GM23338 (cell line): ENCODE results near the gene CLDN7. TPM values are rescaled to one million over a fixed set of nuclear protein-coding genes. Genes with fewer than 3 reads are reported as not detected.

Source experiments
- ATAC-seq: fragments of 200-7000 bp; cut with Tn5 transposase; 3 replicates; pipeline ENCODE4 v1.9.1; 2020
- DNase-seq: peaks from one replicate; pipeline ENCODE4 v3.0.0-alpha.2; 2015; ENCODE audit warnings: low spot score
- H2AFZ ChIP-seq: fragments of 200-600 bp; sonication (generic); 2 replicates; pipeline ENCODE4 v1.8.0; 2016; ENCODE audit warnings: antibody characterized with exemption, mild to moderate bottlenecking, moderate library complexity
- H3F3A ChIP-seq: fragments of 200-600 bp; sonication (generic); replicated peaks from 2 replicates; pipeline ENCODE4 v1.8.0; 2017; ENCODE audit warnings: antibody characterized with exemption, mixed run types, low read depth
- H3K27ac ChIP-seq: fragments of 200-600 bp; sonication (generic); 2 replicates; pipeline ENCODE4 v1.6.1; 2016; ENCODE audit warnings: low read depth
- H3K27me3 ChIP-seq: fragments of 200-600 bp; sonication (generic); 2 replicates; pipeline ENCODE4 v1.8.0; 2016; ENCODE audit warnings: mild to moderate bottlenecking, mixed run types, moderate library complexity; ENCODE audit not compliant: insufficient read depth
- H3K36me3 ChIP-seq: fragments of 200-600 bp; sonication (generic); 2 replicates; pipeline ENCODE4 v1.8.0; 2016; ENCODE audit warnings: mild to moderate bottlenecking; ENCODE audit not compliant: insufficient read depth
- H3K4me1 ChIP-seq: fragments of 200-600 bp; sonication (generic); 2 replicates; pipeline ENCODE4 v1.8.0; 2016; ENCODE audit warnings: mild to moderate bottlenecking, moderate library complexity; ENCODE audit not compliant: insufficient read depth
- H3K4me2 ChIP-seq: fragments of 200-600 bp; sonication (generic); 2 replicates; pipeline ENCODE4 v1.7.1; 2017; ENCODE audit warnings: mixed run types
- H3K4me3 ChIP-seq: fragments of 200-600 bp; sonication (generic); 2 replicates; pipeline ENCODE4 v1.6.1; 2016; ENCODE audit warnings: mixed run types
- H3K79me2 ChIP-seq: fragments of 200-600 bp; sonication (generic); replicated peaks from 2 replicates; pipeline ENCODE4 v1.8.0; 2017; ENCODE audit warnings: mild to moderate bottlenecking; ENCODE audit not compliant: insufficient read depth
- H3K9me2 ChIP-seq: fragments of 200-600 bp; sonication (generic); 2 replicates; pipeline ENCODE4 v1.8.0; 2017; ENCODE audit not compliant: insufficient read depth
- H4K20me1 ChIP-seq: fragments of 200-600 bp; sonication (generic); replicated peaks from 2 replicates; pipeline ENCODE4 v1.8.0; 2017; ENCODE audit warnings: mild to moderate bottlenecking; ENCODE audit not compliant: insufficient read depth
- H3K27ac Mint-ChIP-seq: 2 replicates; pipeline ENCODE4 v1.8.0; 2020; ENCODE audit warnings: inconsistent platforms, mild to moderate bottlenecking, moderate library complexity, mixed read lengths
- H3K27me3 Mint-ChIP-seq: 3 replicates; pipeline ENCODE4 v1.8.0; 2022; ENCODE audit warnings: low read depth, mild to moderate bottlenecking, moderate library complexity, mixed read lengths, inconsistent platforms; ENCODE audit not compliant: insufficient read depth, poor library complexity
- H3K36me3 Mint-ChIP-seq: 3 replicates; pipeline ENCODE4 v1.8.0; 2021; ENCODE audit warnings: low read depth, mild to moderate bottlenecking, inconsistent platforms, moderate library complexity, mixed read lengths
- H3K4me1 Mint-ChIP-seq: 3 replicates; pipeline ENCODE4 v1.8.0; 2020; ENCODE audit warnings: mild to moderate bottlenecking, inconsistent platforms, mixed read lengths
- H3K4me3 Mint-ChIP-seq: 3 replicates; pipeline ENCODE4 v1.8.0; 2021; ENCODE audit warnings: moderate library complexity, mild to moderate bottlenecking, inconsistent platforms, mixed read lengths
- H3K9me3 Mint-ChIP-seq: 3 replicates; pipeline ENCODE4 v1.8.0; 2020; ENCODE audit warnings: moderate library complexity, mild to moderate bottlenecking, inconsistent platforms, mixed read lengths
- CREB1 ChIP-seq: fragments of 250-450 bp; sonication (Bioruptor Pico); IDR thresholded peaks from 2 replicates; pipeline ENCODE4 v1.5.0; 2020; ENCODE audit warnings: low read depth, mild to moderate bottlenecking, moderate library complexity
- EZH2 ChIP-seq: fragments of 200-600 bp; sonication (generic); IDR thresholded peaks from one replicate; pipeline ENCODE4 v1.8.0; 2017; ENCODE audit warnings: antibody characterized with exemption, mild to moderate bottlenecking, low read depth; ENCODE audit not compliant: unreplicated experiment
- EZH2phosphoT487 ChIP-seq: fragments of 200-600 bp; sonication (generic); IDR thresholded peaks from one replicate; pipeline ENCODE4 v1.8.1; 2018; ENCODE audit warnings: antibody characterized with exemption; ENCODE audit not compliant: unreplicated experiment
- JUNB ChIP-seq: IDR thresholded peaks from one replicate; pipeline ENCODE4 v1.6.1; 2016; ENCODE audit warnings: antibody characterized with exemption; ENCODE audit not compliant: unreplicated experiment
- NANOG ChIP-seq: IDR thresholded peaks from 2 replicates; pipeline ENCODE4 v1.6.1; 2016; ENCODE audit warnings: antibody characterized with exemption, borderline replicate concordance
- POLR2AphosphoS5 ChIP-seq: IDR thresholded peaks from 2 replicates; pipeline ENCODE4 v1.6.1; 2016; ENCODE audit warnings: antibody characterized with exemption, low read depth
- STAT1 ChIP-seq: IDR thresholded peaks from one replicate; pipeline ENCODE4 v1.6.1; 2016; ENCODE audit warnings: antibody characterized with exemption; ENCODE audit not compliant: unreplicated experiment
- ZNF114 ChIP-seq: fragments of 250-450 bp; sonication (Bioruptor Pico); IDR thresholded peaks from 2 replicates; pipeline ENCODE4 v1.5.0; 2020; ENCODE audit warnings: mild to moderate bottlenecking, moderate library complexity
- ZNF331 ChIP-seq: fragments of 250-450 bp; sonication (Bioruptor Pico); IDR thresholded peaks from 2 replicates; pipeline ENCODE4 v1.5.0; 2020; ENCODE audit warnings: low read depth, mild to moderate bottlenecking, moderate library complexity
- polyA plus RNA-seq: library from polyadenylated mRNA; unstranded; fragments of >200 nt; fragmentation: Nextera tagmentation; extraction: Ambion mirVana; gene quantifications from 2 replicates; pipeline ENCODE4 v1.2.1, GENCODE V29; 2016
- total RNA-seq: library from RNA; depleted of rRNA; stranded (reverse); fragments of >200 nt; shearing (Covaris generic); gene quantifications from 2 replicates; pipeline ENCODE4 v1.2.3, GENCODE V29; 2014
- TF ChIP-seq, protein P1 (sequence below), 2 experiments: fragments of 200-600 bp in 1 of 2; sonication (generic) in 1 of 2; conservative IDR thresholded peaks; 2 replicates each; pipeline versions ENCODE4 v1.5.1 to v1.6.1; 2016 to 2017; ENCODE audit warnings: antibody characterized with exemption in 2 of 2, low read depth in 2 of 2, mild to moderate bottlenecking in 2 of 2, moderate library complexity in 1 of 2
- TF ChIP-seq, protein P2 (sequence below): IDR thresholded peaks from 2 replicates; pipeline ENCODE4 v1.6.1; 2016; ENCODE audit warnings: antibody characterized with exemption
- TF ChIP-seq, protein P3 (sequence below): fragments of 250-450 bp; sonication (Bioruptor Pico); IDR thresholded peaks from 2 replicates; pipeline ENCODE4 v1.5.0; 2020; ENCODE audit warnings: mild to moderate bottlenecking, moderate library complexity
- TF ChIP-seq, protein P4 (sequence below): IDR thresholded peaks from one replicate; pipeline ENCODE4 v1.6.1; 2018; ENCODE audit warnings: antibody characterized with exemption; ENCODE audit not compliant: unreplicated experiment

CLDN7 gene
- total and polyA plus RNA-seq, 2 experiments from 2014 or later = 50.7 to 111 TPM

DNA sequence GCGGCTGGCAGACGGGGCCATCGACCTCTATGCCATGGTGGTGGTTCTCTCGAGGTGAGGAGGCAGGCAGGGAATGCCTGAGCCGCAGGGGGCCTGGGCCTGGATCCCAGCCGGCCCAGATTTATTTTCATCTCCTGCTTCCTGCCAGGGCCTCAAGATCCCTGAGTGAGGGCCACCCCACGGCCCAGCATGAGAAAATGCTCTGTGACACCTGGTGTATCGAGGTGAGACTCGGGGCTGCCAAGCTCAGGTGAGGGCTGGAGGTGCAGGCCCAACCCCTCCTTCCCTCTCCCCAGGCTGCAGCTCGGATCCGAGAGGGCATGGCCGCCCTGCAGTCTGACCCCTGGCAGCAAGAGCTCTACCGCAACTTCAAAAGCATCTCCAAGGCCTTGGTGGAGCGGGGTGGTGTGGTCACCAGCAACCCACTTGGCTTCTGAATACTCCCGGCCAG is 37.6 kb downstream of the CLDN7 start (continued):
- TF ChIP-seq, protein P1, sequence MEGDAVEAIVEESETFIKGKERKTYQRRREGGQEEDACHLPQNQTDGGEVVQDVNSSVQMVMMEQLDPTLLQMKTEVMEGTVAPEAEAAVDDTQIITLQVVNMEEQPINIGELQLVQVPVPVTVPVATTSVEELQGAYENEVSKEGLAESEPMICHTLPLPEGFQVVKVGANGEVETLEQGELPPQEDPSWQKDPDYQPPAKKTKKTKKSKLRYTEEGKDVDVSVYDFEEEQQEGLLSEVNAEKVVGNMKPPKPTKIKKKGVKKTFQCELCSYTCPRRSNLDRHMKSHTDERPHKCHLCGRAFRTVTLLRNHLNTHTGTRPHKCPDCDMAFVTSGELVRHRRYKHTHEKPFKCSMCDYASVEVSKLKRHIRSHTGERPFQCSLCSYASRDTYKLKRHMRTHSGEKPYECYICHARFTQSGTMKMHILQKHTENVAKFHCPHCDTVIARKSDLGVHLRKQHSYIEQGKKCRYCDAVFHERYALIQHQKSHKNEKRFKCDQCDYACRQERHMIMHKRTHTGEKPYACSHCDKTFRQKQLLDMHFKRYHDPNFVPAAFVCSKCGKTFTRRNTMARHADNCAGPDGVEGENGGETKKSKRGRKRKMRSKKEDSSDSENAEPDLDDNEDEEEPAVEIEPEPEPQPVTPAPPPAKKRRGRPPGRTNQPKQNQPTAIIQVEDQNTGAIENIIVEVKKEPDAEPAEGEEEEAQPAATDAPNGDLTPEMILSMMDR (conservative IDR thresholded peaks at IDR 0.05; ENCODE audit: low read depth in 2 of 2) = no peak

GRCh38 chr17:7224110-7224509 is 38.2 kb downstream of the CLDN7 start:
- Histone ChIP-seq H2AFZ (no peak overlapping the region), H3K27ac (no peak overlapping the region), H3K27me3 (no peaks in the 10 kb centered on the region), H3K9me2 (no peaks in the 10 kb centered on the region), H3K4me1 (peaks cover 12% of the 10 kb centered on the region), H3K4me3 (no peak overlapping the region), H4K20me1 (peaks cover 37% of the 10 kb centered on the region), H3K79me2 (no peaks in the 10 kb centered on the region; the same call in 1 of the 2 replicates), H3F3A (peaks cover 17% of the 10 kb centered on the region), H3K4me2 (no peak overlapping the region), H3K36me3 (peaks cover 11% of the 10 kb centered on the region; the same call in 1 of the 2 replicates)
- Mint-ChIP-seq H3K27ac (peak overlapping the region; percentile 17; the same call in 1 of the 2 replicates), H3K4me1 (peaks cover 20% of the 10 kb centered on the region), H3K4me3 (no peak overlapping the region; the same call in 2 of the 3 replicates), H3K27me3 (peaks cover 45% of the 10 kb centered on the region), H3K9me3 (no peaks in the 10 kb centered on the region; the same call in 2 of the 3 replicates), H3K36me3 (peaks cover 79% of the 10 kb centered on the region)
- DNase-seq (no peak), ATAC-seq (no peak)
- TF ChIP-seq ZNF331 (CRISPR knock-in tag) (no peak), EZH2 (no peak), STAT1 (no peak), JUNB (no peak), POLR2AphosphoS5 (no peak), NANOG (no peak), EZH2phosphoT487 (no peak), CREB1 (CRISPR knock-in tag) (no peak), ZNF114 (no peak)
- TF ChIP-seq, protein P2, sequence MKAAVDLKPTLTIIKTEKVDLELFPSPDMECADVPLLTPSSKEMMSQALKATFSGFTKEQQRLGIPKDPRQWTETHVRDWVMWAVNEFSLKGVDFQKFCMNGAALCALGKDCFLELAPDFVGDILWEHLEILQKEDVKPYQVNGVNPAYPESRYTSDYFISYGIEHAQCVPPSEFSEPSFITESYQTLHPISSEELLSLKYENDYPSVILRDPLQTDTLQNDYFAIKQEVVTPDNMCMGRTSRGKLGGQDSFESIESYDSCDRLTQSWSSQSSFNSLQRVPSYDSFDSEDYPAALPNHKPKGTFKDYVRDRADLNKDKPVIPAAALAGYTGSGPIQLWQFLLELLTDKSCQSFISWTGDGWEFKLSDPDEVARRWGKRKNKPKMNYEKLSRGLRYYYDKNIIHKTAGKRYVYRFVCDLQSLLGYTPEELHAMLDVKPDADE = no peak
- TF ChIP-seq, protein P3, sequence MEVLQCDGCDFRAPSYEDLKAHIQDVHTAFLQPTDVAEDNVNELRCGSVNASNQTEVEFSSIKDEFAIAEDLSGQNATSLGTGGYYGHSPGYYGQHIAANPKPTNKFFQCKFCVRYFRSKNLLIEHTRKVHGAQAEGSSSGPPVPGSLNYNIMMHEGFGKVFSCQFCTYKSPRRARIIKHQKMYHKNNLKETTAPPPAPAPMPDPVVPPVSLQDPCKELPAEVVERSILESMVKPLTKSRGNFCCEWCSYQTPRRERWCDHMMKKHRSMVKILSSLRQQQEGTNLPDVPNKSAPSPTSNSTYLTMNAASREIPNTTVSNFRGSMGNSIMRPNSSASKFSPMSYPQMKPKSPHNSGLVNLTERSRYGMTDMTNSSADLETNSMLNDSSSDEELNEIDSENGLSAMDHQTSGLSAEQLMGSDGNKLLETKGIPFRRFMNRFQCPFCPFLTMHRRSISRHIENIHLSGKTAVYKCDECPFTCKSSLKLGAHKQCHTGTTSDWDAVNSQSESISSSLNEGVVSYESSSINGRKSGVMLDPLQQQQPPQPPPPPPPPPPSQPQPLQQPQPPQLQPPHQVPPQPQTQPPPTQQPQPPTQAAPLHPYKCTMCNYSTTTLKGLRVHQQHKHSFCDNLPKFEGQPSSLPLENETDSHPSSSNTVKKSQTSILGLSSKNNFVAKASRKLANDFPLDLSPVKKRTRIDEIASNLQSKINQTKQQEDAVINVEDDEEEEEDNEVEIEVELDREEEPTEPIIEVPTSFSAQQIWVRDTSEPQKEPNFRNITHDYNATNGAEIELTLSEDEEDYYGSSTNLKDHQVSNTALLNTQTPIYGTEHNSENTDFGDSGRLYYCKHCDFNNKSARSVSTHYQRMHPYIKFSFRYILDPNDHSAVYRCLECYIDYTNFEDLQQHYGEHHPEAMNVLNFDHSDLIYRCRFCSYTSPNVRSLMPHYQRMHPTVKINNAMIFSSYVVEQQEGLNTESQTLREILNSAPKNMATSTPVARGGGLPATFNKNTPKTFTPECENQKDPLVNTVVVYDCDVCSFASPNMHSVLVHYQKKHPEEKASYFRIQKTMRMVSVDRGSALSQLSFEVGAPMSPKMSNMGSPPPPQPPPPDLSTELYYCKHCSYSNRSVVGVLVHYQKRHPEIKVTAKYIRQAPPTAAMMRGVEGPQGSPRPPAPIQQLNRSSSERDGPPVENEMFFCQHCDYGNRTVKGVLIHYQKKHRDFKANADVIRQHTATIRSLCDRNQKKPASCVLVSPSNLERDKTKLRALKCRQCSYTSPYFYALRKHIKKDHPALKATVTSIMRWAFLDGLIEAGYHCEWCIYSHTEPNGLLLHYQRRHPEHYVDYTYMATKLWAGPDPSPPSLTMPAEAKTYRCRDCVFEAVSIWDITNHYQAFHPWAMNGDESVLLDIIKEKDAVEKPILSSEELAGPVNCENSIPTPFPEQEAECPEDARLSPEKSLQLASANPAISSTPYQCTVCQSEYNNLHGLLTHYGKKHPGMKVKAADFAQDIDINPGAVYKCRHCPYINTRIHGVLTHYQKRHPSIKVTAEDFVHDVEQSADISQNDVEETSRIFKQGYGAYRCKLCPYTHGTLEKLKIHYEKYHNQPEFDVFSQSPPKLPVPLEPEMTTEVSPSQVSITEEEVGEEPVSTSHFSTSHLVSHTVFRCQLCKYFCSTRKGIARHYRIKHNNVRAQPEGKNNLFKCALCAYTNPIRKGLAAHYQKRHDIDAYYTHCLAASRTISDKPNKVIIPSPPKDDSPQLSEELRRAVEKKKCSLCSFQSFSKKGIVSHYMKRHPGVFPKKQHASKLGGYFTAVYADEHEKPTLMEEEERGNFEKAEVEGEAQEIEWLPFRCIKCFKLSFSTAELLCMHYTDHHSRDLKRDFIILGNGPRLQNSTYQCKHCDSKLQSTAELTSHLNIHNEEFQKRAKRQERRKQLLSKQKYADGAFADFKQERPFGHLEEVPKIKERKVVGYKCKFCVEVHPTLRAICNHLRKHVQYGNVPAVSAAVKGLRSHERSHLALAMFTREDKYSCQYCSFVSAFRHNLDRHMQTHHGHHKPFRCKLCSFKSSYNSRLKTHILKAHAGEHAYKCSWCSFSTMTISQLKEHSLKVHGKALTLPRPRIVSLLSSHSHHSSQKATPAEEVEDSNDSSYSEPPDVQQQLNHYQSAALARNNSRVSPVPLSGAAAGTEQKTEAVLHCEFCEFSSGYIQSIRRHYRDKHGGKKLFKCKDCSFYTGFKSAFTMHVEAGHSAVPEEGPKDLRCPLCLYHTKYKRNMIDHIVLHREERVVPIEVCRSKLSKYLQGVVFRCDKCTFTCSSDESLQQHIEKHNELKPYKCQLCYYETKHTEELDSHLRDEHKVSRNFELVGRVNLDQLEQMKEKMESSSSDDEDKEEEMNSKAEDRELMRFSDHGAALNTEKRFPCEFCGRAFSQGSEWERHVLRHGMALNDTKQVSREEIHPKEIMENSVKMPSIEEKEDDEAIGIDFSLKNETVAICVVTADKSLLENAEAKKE = no peak
- TF ChIP-seq, protein P4, sequence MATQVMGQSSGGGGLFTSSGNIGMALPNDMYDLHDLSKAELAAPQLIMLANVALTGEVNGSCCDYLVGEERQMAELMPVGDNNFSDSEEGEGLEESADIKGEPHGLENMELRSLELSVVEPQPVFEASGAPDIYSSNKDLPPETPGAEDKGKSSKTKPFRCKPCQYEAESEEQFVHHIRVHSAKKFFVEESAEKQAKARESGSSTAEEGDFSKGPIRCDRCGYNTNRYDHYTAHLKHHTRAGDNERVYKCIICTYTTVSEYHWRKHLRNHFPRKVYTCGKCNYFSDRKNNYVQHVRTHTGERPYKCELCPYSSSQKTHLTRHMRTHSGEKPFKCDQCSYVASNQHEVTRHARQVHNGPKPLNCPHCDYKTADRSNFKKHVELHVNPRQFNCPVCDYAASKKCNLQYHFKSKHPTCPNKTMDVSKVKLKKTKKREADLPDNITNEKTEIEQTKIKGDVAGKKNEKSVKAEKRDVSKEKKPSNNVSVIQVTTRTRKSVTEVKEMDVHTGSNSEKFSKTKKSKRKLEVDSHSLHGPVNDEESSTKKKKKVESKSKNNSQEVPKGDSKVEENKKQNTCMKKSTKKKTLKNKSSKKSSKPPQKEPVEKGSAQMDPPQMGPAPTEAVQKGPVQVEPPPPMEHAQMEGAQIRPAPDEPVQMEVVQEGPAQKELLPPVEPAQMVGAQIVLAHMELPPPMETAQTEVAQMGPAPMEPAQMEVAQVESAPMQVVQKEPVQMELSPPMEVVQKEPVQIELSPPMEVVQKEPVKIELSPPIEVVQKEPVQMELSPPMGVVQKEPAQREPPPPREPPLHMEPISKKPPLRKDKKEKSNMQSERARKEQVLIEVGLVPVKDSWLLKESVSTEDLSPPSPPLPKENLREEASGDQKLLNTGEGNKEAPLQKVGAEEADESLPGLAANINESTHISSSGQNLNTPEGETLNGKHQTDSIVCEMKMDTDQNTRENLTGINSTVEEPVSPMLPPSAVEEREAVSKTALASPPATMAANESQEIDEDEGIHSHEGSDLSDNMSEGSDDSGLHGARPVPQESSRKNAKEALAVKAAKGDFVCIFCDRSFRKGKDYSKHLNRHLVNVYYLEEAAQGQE = no peak
